ENCODE measurements around the gene SAMD9. TPM values are rescaled to one million over a fixed set of nuclear protein-coding genes. Genes with fewer than 3 reads are reported as not detected.

Gene SAMD9
- total and polyA plus RNA-seq, 2 donors (not counting 3 experiments of a cell fraction or from before 2014, with no cell fraction given): 0.92 to 6.8 TPM

GRCh38 chr7:93120592-93121549, 3.1 kb upstream of the SAMD9 start:
- Histone ChIP-seq H3K4me2 (ENCODE audit: insufficient read depth, low read length) (no peak overlapping the region), H3K9me1 (replicated peaks; ENCODE audit: control insufficient read depth, extremely low read depth, insufficient read depth, low read length) (no peaks in the 10 kb centered on the region), H3K4me1 (ENCODE audit: control insufficient read depth, extremely low read depth, insufficient read depth, low read length) (peaks cover 10% of the 10 kb centered on the region), H3K9me3 (replicated peaks; ENCODE audit: control insufficient read depth, insufficient read depth, low read length) (no peaks in the 10 kb centered on the region), H3K27me3 (ENCODE audit: control insufficient read depth in 2 of 2, insufficient read depth in 2 of 2, low read length in 2 of 2) (no peaks in the 10 kb centered on the region), H3K27ac (ENCODE audit: insufficient read depth, low read depth, low read length) (no peak overlapping the region), H3K9ac (replicated peaks; ENCODE audit: extremely low read depth, insufficient read depth, low read length) (no peak overlapping the region), H4K20me1 (replicated peaks; ENCODE audit: control insufficient read depth, extremely low read depth, insufficient read depth, low read length) (no peaks in the 10 kb centered on the region), H3K36me3 (ENCODE audit: control insufficient read depth in 2 of 2, extremely low read depth in 1 of 2, insufficient read depth in 2 of 2, low read length in 2 of 2) (no peaks in the 10 kb centered on the region), H2AFZ (ENCODE audit: low read depth, low read length) (no peak overlapping the region), H3K4me3 (replicated peaks in 1 of 3; ENCODE audit: insufficient read depth in 1 of 3, low read depth in 1 of 3, low read length in 3 of 3) (no peak overlapping the region), H3K79me2 (ENCODE audit: control insufficient read depth, insufficient read depth, low read length) (no peaks in the 10 kb centered on the region)
- intact Hi-C loops (cut with micrococcal nuclease): no loop called here
- DNase-seq (ENCODE audit: low read depth, low spot score) (no peak), FAIRE-seq (no peak)
- POLR2A ChIA-PET: interaction anchor here (0.7 kb wide), 1 partner anchor 189 kb away, joined by 3 read pairs; no protein-coding TSS in a partner anchor
- CTCF ChIA-PET: interaction anchor here (0.9 kb wide), 1 partner anchor 24 kb away, joined by 3 read pairs; no protein-coding TSS in a partner anchor
- TF ChIP-seq JUN (IDR thresholded peaks at IDR 0.05; ENCODE audit: borderline replicate concordance, insufficient read depth, insufficient read length, low read depth) (no peak), MYC (IDR thresholded peaks at IDR 0.05; ENCODE audit: low read depth, low read length) (no peak), POLR2AphosphoS5 (IDR thresholded peaks at IDR 0.05; ENCODE audit: insufficient read depth, low read depth, low read length) (no peak), POLR2A (IDR thresholded peaks at IDR 0.05; ENCODE audit: low read depth, low read length) (no peak), FOS (IDR thresholded peaks at IDR 0.05; ENCODE audit: borderline replicate concordance, insufficient read depth, low read length) (no peak), MAX (IDR thresholded peaks at IDR 0.05; ENCODE audit: insufficient read depth, insufficient read length) (no peak), EZH2 (IDR thresholded peaks at IDR 0.05; ENCODE audit: borderline replicate concordance, low read depth, low read length, severe bottlenecking) (no peak), CTCF (IDR thresholded peaks at IDR 0.05; ENCODE audit: extremely low read depth in 1 of 2, insufficient read depth in 1 of 2, low read depth in 1 of 2, low read length in 2 of 2) (no peak), GATA2 (IDR thresholded peaks at IDR 0.05; ENCODE audit: insufficient read depth, insufficient read length, low read depth, low read length) (no peak)
- dilution Hi-C loops (cut with MboI; ENCODE audit: extremely low pct_ligation_motif_present, low sequenced_read_pairs): no loop called here
- no TSS peak for BruUV-seq (replicated peaks)
